HepG2 (cell line): ENCODE results near the gene H1-8. TPM values are rescaled to one million over a fixed set of nuclear protein-coding genes. Genes with fewer than 3 reads are reported as not detected.

Experiments
- ATAC-seq: fragments of 200-7000 bp; cut with Tn5 transposase; 3 replicates; pipeline ENCODE4 v1.9.1; 2020; ENCODE audit warnings: mild to moderate bottlenecking, moderate library complexity
- BruUV-seq: library from RNA; stranded (reverse); fragments of 400-500 nt; replicated peaks from 2 replicates; lab custom pipeline; 2021; lab: Mats Ljungman, UMichigan
- CTCF ChIA-PET: fragments of 300-600 bp; formaldehyde crosslinking; extraction: SDS; loops from one replicate; lab custom pipeline; 2021; ENCODE audit warnings: low total read pairs, inconsistent platforms, low intra/inter-chr PET ratio; lab: Yijun Ruan, JAX
- POLR2A ChIA-PET: fragments of 350-600 bp; sonication (Branson Sonifier 250); formaldehyde crosslinking; loops from one replicate; lab custom pipeline; 2020; ENCODE audit warnings: antibody characterized with exemption, inconsistent platforms; lab: Yijun Ruan, JAX
- DNase-seq: peaks from one replicate; pipeline ENCODE4 v3.0.0-alpha.2; 2015; ENCODE audit warnings: low spot score
- FAIRE-seq: peaks from 3 replicates; lab custom pipeline; 2011; peaks lifted over from hg19 to GRCh38; lab: Jason Lieb, UNC
- H2AFZ ChIP-seq: one replicate; pipeline ENCODE4 v1.6.1; 2011; ENCODE audit warnings: low read length, inconsistent platforms
- H3K27ac ChIP-seq: fragments of 300-600 bp; 3 replicates; pipeline ENCODE4 v1.8.0; 2011; ENCODE audit warnings: mixed run types, mild to moderate bottlenecking, mixed read lengths, low read length, inconsistent platforms; ENCODE audit not compliant: insufficient read depth; ENCODE audit errors: extremely low read length
- H3K27me3 ChIP-seq, 2 experiments: fragments of 200-600 bp in 1 of 2; 2 replicates in 1 of 2; 3 replicates in 1 of 2; pipeline versions ENCODE4 v1.6.0 to v1.8.0; 2011; ENCODE audit warnings: low read length in 2 of 2, mild to moderate bottlenecking in 2 of 2, moderate library complexity in 2 of 2, inconsistent platforms in 1 of 2; ENCODE audit not compliant: insufficient read depth in 2 of 2, control insufficient read depth in 1 of 2
- H3K36me3 ChIP-seq, 2 experiments: fragments of 200-600 bp in 1 of 2; replicated peaks in 1 of 2; 2 replicates in 1 of 2; 3 replicates in 1 of 2; pipeline versions ENCODE4 v1.5.1 to v1.8.0; 2011; ENCODE audit warnings: low read length in 2 of 2, inconsistent platforms in 1 of 2; ENCODE audit not compliant: insufficient read depth in 2 of 2, control insufficient read depth in 1 of 2
- H3K4me1 ChIP-seq: 2 replicates; pipeline ENCODE4 v1.5.1; 2012; ENCODE audit warnings: low read length, inconsistent platforms; ENCODE audit not compliant: insufficient read depth
- H3K4me2 ChIP-seq: 2 replicates; pipeline ENCODE4 v1.6.0; 2011; ENCODE audit warnings: low read depth, low read length, inconsistent platforms
- H3K4me3 ChIP-seq, 3 experiments: fragments of 200-600 bp in 1 of 3; sonication (generic), shearing (Covaris generic) in 1 of 3; replicated peaks in 1 of 3; 2 replicates each; pipeline ENCODE4 v1.5.1; 2011 to 2016; ENCODE audit warnings: low read length in 3 of 3, inconsistent platforms in 2 of 3, low read depth in 2 of 3, mild to moderate bottlenecking in 2 of 3, control low read depth in 1 of 3, mixed read lengths in 1 of 3; ENCODE audit not compliant: insufficient read depth in 1 of 3
- H3K79me2 ChIP-seq: one replicate; pipeline ENCODE4 v1.6.1; 2011; ENCODE audit warnings: low read length, inconsistent platforms; ENCODE audit not compliant: insufficient read depth
- H3K9ac ChIP-seq: 2 replicates; pipeline ENCODE4 v1.6.0; 2011; ENCODE audit warnings: mild to moderate bottlenecking, low read depth, low read length, inconsistent platforms; ENCODE audit not compliant: insufficient read depth
- H3K9me3 ChIP-seq: 2 replicates; pipeline ENCODE4 v1.5.1; 2012; ENCODE audit warnings: mild to moderate bottlenecking, low read length
- H4K20me1 ChIP-seq: 2 replicates; pipeline ENCODE4 v1.6.0; 2011; ENCODE audit warnings: inconsistent platforms, mild to moderate bottlenecking, low read length, moderate library complexity; ENCODE audit not compliant: insufficient read depth
- GTF3A ChIP-seq: sonication (generic); formaldehyde crosslinking; conservative IDR thresholded peaks from 2 replicates; pipeline ENCODE4 v1.4.0; 2020; ENCODE audit warnings: mild to moderate bottlenecking, missing genetic modification reagents
- POLR2AphosphoS2 ChIP-seq: IDR thresholded peaks from 2 replicates; pipeline ENCODE4 v1.6.1; 2011; ENCODE audit warnings: low read depth, low read length, improper control_type of control experiment
- RBM39 ChIP-seq: fragments of 200-400 bp; formaldehyde crosslinking; IDR thresholded peaks from one replicate; pipeline ENCODE4 v1.6.1; 2018; ENCODE audit warnings: antibody characterized with exemption, mild to moderate bottlenecking, low read depth, low read length; ENCODE audit not compliant: poor library complexity, severe bottlenecking
- TBX2 ChIP-seq: sonication (generic); formaldehyde crosslinking; IDR thresholded peaks from 2 replicates; pipeline ENCODE4 v1.5.0; 2020; ENCODE audit warnings: missing genetic modification reagents, mild to moderate bottlenecking, borderline replicate concordance
- ZNF331 ChIP-seq: sonication (generic); formaldehyde crosslinking; IDR thresholded peaks from 2 replicates; pipeline ENCODE4 v1.4.0; 2020; ENCODE audit warnings: missing genetic modification reagents
- WGBS: methylation state at CpG from one replicate; pipeline ENCODE4 v1.1.6; 2017; ENCODE audit warnings: low lambda C conversion rate; 5-methylcytosine and 5-hydroxymethylcytosine counted together
- in situ Hi-C: cut with HindIII; loops from 2 replicates; pipeline ENCODE4 v1.10.0; 2017; ENCODE audit warnings: low pct_unique_long_range_greater_than_20kb; ENCODE audit not compliant: extremely low pct_ligation_motif_present
- intact Hi-C: fragments of 100-400 bp; cut with micrococcal nuclease; formaldehyde crosslinking; loops from one replicate; pipeline ENCODE4 v1.10.0; 2022; ENCODE audit not compliant: unreplicated experiment
- polyA plus RNA-seq, 8 experiments: library from polyadenylated mRNA; depleted of rRNA in 3 of 8; stranded (reverse) in 7 of 8; unstranded in 1 of 8; fragments of >200 nt; fragmentation: Illumina TruSeq in 4 of 8; extraction: Trizol in 4 of 8; gene quantifications; 2 replicates each; pipeline versions ENCODE4 v1.2.1 to v1.2.3, GENCODE V29; 2011 to 2016; ENCODE audit warnings: low read depth in 4 of 8, missing spikeins in 1 of 8, mixed read lengths in 1 of 8; ENCODE audit not compliant: insufficient read depth in 1 of 8
- total RNA-seq, 5 experiments: library from RNA; depleted of rRNA; stranded (reverse); fragments of >200 nt; fragmentation: Illumina TruSeq; extraction: Trizol; gene quantifications; 2 replicates each; pipeline ENCODE4 v1.2.3, GENCODE V29; 2016; ENCODE audit warnings: low read depth in 1 of 5
- TF ChIP-seq, protein P1 (sequence below): sonication (generic); formaldehyde crosslinking; IDR thresholded peaks from 2 replicates; pipeline ENCODE4 v1.4.0; 2020; ENCODE audit warnings: missing genetic modification reagents, mild to moderate bottlenecking, borderline replicate concordance
- TF ChIP-seq, protein P2 (sequence below): IDR thresholded peaks from 2 replicates; pipeline ENCODE4 v1.6.1; 2016; ENCODE audit warnings: missing compliant biosample characterization, missing genetic modification reagents, borderline replicate concordance
- TF ChIP-seq, protein P3 (sequence below): sonication (generic); formaldehyde crosslinking; IDR thresholded peaks from 2 replicates; pipeline ENCODE4 v1.5.1; 2020; ENCODE audit warnings: missing genetic modification reagents, mild to moderate bottlenecking, borderline replicate concordance
- TF ChIP-seq, protein P4 (sequence below): sonication (generic); formaldehyde crosslinking; IDR thresholded peaks from 2 replicates; pipeline ENCODE4 v1.4.0; 2020; ENCODE audit warnings: mild to moderate bottlenecking, missing genetic modification reagents
- TF ChIP-seq, protein P5 (sequence below): sonication (generic); formaldehyde crosslinking; IDR thresholded peaks from 2 replicates; pipeline ENCODE4 v1.5.0; 2020; ENCODE audit warnings: mild to moderate bottlenecking, missing genetic modification reagents, moderate library complexity
- TF ChIP-seq, protein P6 (sequence below): IDR thresholded peaks from 2 replicates; pipeline ENCODE4 v1.6.1; 2016; ENCODE audit warnings: low read depth

Gene H1-8
- total and polyA plus RNA-seq, 2 of the 13 experiments (the other 11 are each of a cell fraction or from before 2014, with no cell fraction given), result 0.08 TPM; not detected in 1

DNA sequence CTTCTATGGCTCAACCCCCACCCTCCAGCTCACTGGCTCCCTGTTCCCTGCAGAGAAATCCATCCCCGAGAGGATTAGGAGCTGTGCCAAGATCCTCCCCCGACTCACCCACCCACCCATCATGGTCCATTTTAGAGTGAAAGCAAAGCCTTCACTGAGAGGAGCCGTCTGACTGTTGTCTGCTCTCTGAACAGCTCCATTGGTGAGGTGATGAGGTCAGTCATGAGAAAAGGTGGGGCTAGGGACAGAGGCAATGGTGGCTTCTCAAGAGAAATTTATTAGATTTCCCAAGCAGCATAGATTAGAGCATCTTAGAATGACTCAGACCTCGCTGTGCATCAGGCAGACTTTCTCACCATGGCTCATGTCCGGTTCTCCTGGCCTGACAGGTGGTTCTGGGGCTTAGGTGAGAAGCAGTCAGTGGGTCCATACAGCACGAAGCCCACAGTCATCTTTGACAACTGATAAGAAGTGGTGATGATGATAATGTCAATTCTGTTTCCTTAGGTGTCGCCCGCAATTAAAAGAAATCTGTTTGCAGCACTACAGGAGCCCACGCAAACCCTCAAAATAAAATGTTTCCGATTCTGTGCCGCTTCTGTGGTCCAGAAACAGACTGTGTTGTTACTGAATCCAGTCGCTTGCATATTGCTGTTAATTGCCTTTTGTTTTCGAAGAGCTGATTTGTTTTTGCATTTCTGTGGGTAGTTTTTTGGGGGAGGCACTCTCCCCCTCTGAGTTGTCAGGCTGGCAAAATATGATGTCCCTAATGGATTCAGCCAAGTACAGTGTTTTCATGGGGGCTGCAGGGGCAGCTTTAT lies 39.3 kb upstream of the H1-8 start:
- WGBS, result 91% methylated on average over 13 of the region's 13 CpGs
- H3K27ac ChIP-seq, result no peak overlapping the region
- H3K9ac ChIP-seq, result no peak overlapping the region
- peaks cover 50% of the 10 kb centered on the region for H3K4me1 ChIP-seq
- no peak for FAIRE-seq
- intact Hi-C loops, result no loop called here
- DNase-seq, result no peak
- CTCF ChIA-PET, result no interaction called here
- in situ Hi-C loops, result no loop called here
- no peak overlapping the region for H3K4me3 ChIP-seq
- POLR2A ChIA-PET, result no interaction called here
- no peaks in the 10 kb centered on the region for H3K27me3 ChIP-seq
- no peaks in the 10 kb centered on the region for H3K9me3 ChIP-seq
- H3K4me2 ChIP-seq, result no peak overlapping the region
- BruUV-seq, result no TSS peak
- H4K20me1 ChIP-seq, result no peaks in the 10 kb centered on the region
- H2AFZ ChIP-seq, result no peak overlapping the region
- H3K79me2 ChIP-seq, result no peaks in the 10 kb centered on the region
- H3K36me3 ChIP-seq, result peaks cover 8 to 9% of the 10 kb centered on the region in 2 experiments; a peak in 3 of 5 replicates
- ATAC-seq, result no peak
- TF ChIP-seq, protein P1, sequence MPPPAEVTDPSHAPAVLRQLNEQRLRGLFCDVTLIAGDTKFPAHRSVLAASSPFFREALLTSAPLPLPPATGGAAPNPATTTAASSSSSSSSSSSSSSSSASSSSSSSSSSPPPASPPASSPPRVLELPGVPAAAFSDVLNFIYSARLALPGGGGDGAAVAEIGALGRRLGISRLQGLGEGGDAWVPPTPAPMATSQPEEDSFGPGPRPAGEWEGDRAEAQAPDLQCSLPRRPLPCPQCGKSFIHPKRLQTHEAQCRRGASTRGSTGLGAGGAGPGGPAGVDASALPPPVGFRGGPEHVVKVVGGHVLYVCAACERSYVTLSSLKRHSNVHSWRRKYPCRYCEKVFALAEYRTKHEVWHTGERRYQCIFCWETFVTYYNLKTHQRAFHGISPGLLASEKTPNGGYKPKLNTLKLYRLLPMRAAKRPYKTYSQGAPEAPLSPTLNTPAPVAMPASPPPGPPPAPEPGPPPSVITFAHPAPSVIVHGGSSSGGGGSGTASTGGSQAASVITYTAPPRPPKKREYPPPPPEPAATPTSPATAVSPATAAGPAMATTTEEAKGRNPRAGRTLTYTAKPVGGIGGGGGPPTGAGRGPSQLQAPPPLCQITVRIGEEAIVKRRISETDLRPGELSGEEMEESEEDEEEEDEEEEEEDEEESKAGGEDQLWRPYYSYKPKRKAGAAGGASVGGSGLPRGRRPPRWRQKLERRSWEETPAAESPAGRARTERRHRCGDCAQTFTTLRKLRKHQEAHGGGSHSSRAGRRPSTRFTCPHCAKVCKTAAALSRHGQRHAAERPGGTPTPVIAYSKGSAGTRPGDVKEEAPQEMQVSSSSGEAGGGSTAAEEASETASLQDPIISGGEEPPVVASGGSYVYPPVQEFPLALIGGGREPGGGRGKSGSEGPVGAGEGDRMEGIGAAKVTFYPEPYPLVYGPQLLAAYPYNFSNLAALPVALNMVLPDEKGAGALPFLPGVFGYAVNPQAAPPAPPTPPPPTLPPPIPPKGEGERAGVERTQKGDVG (CRISPR knock-in tag), result no peak
- TF ChIP-seq, protein P2, sequence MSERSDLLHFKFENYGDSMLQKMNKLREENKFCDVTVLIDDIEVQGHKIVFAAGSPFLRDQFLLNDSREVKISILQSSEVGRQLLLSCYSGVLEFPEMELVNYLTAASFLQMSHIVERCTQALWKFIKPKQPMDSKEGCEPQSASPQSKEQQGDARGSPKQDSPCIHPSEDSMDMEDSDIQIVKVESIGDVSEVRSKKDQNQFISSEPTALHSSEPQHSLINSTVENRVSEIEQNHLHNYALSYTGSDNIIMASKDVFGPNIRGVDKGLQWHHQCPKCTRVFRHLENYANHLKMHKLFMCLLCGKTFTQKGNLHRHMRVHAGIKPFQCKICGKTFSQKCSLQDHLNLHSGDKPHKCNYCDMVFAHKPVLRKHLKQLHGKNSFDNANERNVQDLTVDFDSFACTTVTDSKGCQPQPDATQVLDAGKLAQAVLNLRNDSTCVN (CRISPR knock-in tag), result no peak
- TF ChIP-seq TBX2 (CRISPR knock-in tag) (no peak), RBM39 (no peak), ZNF331 (CRISPR knock-in tag) (no peak), GTF3A (no peak), POLR2AphosphoS2 (no peak)
- TF ChIP-seq, protein P3, sequence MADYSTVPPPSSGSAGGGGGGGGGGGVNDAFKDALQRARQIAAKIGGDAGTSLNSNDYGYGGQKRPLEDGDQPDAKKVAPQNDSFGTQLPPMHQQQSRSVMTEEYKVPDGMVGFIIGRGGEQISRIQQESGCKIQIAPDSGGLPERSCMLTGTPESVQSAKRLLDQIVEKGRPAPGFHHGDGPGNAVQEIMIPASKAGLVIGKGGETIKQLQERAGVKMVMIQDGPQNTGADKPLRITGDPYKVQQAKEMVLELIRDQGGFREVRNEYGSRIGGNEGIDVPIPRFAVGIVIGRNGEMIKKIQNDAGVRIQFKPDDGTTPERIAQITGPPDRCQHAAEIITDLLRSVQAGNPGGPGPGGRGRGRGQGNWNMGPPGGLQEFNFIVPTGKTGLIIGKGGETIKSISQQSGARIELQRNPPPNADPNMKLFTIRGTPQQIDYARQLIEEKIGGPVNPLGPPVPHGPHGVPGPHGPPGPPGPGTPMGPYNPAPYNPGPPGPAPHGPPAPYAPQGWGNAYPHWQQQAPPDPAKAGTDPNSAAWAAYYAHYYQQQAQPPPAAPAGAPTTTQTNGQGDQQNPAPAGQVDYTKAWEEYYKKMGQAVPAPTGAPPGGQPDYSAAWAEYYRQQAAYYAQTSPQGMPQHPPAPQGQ (CRISPR knock-in tag), result no peak
- TF ChIP-seq, protein P4, sequence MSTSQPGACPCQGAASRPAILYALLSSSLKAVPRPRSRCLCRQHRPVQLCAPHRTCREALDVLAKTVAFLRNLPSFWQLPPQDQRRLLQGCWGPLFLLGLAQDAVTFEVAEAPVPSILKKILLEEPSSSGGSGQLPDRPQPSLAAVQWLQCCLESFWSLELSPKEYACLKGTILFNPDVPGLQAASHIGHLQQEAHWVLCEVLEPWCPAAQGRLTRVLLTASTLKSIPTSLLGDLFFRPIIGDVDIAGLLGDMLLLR (CRISPR knock-in tag), result no peak
- TF ChIP-seq, protein P5, sequence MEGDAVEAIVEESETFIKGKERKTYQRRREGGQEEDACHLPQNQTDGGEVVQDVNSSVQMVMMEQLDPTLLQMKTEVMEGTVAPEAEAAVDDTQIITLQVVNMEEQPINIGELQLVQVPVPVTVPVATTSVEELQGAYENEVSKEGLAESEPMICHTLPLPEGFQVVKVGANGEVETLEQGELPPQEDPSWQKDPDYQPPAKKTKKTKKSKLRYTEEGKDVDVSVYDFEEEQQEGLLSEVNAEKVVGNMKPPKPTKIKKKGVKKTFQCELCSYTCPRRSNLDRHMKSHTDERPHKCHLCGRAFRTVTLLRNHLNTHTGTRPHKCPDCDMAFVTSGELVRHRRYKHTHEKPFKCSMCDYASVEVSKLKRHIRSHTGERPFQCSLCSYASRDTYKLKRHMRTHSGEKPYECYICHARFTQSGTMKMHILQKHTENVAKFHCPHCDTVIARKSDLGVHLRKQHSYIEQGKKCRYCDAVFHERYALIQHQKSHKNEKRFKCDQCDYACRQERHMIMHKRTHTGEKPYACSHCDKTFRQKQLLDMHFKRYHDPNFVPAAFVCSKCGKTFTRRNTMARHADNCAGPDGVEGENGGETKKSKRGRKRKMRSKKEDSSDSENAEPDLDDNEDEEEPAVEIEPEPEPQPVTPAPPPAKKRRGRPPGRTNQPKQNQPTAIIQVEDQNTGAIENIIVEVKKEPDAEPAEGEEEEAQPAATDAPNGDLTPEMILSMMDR (CRISPR knock-in tag), result no peak
- TF ChIP-seq, protein P6, sequence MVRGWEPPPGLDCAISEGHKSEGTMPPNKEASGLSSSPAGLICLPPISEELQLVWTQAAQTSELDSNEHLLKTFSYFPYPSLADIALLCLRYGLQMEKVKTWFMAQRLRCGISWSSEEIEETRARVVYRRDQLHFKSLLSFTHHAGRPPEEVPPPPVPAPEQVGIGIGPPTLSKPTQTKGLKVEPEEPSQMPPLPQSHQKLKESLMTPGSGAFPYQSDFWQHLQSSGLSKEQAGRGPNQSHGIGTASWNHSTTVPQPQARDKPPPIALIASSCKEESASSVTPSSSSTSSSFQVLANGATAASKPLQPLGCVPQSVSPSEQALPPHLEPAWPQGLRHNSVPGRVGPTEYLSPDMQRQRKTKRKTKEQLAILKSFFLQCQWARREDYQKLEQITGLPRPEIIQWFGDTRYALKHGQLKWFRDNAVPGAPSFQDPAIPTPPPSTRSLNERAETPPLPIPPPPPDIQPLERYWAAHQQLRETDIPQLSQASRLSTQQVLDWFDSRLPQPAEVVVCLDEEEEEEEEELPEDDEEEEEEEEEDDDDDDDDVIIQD, result no peak
